ES-I3 (cell line): ENCODE results near the gene ADAMTS5.

Experiments used
- H3K36me3 ChIP-seq: 2 replicates; pipeline ENCODE4 v1.6.1; 2013; ENCODE audit warnings: mild to moderate bottlenecking, low read length, control low read depth, moderate library complexity; ENCODE audit not compliant: insufficient read depth
- H3K4me1 ChIP-seq: 2 replicates; pipeline ENCODE4 v1.6.1; 2013; ENCODE audit warnings: mild to moderate bottlenecking, control low read depth, low read length; ENCODE audit not compliant: insufficient read depth
- H3K9ac ChIP-seq: 2 replicates; pipeline ENCODE4 v1.6.1; 2013; ENCODE audit warnings: low read depth, mild to moderate bottlenecking, low read length, moderate library complexity
- H3K9me3 ChIP-seq: 2 replicates; pipeline ENCODE4 v1.6.1; 2013; ENCODE audit warnings: mild to moderate bottlenecking, low read length, moderate library complexity; ENCODE audit not compliant: control insufficient read depth, insufficient read depth

ADAMTS5 gene

DNA sequence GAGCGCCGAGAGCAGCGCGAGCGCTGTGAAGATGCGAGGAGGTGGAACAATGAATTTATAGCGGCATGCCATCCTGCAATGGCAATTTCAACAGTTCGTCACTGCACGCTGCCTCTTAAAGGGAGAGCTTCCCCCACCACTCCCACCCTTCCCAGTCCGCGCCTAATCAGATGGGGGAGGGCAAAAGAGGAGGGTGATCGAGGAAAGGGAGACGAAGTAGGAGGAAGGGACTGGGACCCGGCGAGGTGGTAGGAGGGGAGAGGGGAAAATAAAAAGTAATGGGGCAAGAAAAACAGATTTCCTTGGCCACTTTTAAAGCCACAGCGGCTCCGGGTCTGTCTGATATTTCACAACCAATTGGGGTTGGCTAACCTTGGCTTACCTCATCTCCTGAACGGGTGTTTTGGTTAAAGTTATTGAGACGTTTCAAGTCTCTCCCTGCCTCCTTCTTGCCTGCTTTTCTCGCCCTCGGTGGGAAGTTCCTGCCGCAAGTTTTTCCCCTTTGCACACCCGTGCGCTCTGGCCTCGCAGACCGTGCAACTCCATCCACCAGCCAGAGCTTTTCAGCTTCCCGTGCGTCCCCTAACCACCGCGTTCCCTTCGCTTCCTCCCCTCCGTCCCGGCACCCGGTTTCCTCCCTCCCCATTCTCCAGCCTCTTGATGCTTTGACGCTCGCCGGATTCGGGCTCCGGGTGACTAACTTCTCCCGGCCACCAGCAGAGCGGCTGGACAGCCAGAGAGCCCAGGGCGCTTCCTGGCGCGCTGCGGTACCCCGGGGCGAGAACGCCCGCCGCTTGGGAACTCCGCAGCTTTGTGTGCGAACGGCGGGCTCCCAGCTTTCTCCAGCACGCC, at the start of gene ADAMTS5:
ADAMTS5 (minus strand) TSS at position 27 of the 852 bp plus-strand sequence. CDS start 697 bp downstream, outside the sequence.
- Histone ChIP-seq H3K36me3 (no peaks in the 10 kb centered on the region), H3K9ac (peak within 1 kb of the TSS; percentile 92), H3K4me1 (no peaks in the 10 kb centered on the region), H3K9me3 (no peaks in the 10 kb centered on the region)

GRCh38 chr21:27001526-27001925, 34.6 kb upstream of the ADAMTS5 start:
- no peaks in the 10 kb centered on the region for H3K4me1 ChIP-seq
- H3K9ac ChIP-seq, result no peak overlapping the region
- no peaks in the 10 kb centered on the region for H3K36me3 ChIP-seq
- no peaks in the 10 kb centered on the region; the same call in 1 of the 2 replicates for H3K9me3 ChIP-seq

GRCh38 chr21:26983576-26983975, 16.7 kb upstream of the ADAMTS5 start:
- H3K36me3 ChIP-seq, result no peaks in the 10 kb centered on the region
- H3K4me1 ChIP-seq, result no peaks in the 10 kb centered on the region
- H3K9me3 ChIP-seq, result no peaks in the 10 kb centered on the region; the same call in 1 of the 2 replicates
- H3K9ac ChIP-seq, result no peak overlapping the region

- Histone ChIP-seq H3K9ac (no peak overlapping the region), H3K36me3 (no peaks in the 10 kb centered on the region), H3K4me1 (no peaks in the 10 kb centered on the region), H3K9me3 (no peaks in the 10 kb centered on the region)
Observed at GRCh38 chr21:26982767-26983166, 15.9 kb upstream of the ADAMTS5 start.

DNA sequence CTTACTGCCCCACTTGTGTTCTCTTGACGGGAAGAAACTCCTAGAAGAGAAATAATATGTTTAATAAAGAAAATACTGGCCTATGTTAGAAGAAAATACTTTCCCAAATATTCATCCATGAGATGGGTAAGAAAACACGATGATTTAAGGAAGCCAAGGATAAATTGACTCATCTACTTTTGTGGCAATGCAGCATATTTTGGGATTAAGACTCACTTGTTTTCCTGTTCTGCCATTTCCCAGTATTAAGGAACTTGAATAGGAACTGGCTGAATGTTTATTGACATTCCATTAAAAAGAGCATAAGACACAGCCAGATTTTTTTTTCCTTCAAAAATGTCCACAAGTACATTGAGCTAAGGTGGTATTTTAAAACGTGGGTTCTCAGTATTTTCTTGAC, 10.9 kb upstream of the ADAMTS5 start:
- H3K36me3 ChIP-seq, result no peaks in the 10 kb centered on the region
- H3K9me3 ChIP-seq, result no peaks in the 10 kb centered on the region
- H3K9ac ChIP-seq, result no peak overlapping the region
- no peaks in the 10 kb centered on the region for H3K4me1 ChIP-seq

DNA sequence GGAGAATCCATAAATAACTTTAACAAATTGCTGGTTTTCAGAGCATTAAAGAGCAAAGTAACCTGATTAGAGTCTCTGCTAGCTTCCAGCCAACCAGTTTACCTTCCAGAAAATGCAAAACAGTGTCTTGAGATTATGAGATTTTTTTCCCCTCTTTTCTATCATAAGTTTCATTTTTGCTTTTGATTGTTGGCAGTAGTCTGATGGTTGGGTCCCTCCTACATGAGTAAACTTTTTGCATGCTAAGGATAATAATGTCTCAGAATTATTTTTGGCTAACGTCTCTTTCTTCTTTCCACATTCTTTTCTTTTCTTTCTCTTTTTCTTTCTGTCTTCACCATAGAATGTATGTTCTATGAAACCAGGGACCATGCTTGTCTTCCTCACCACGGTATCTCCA, 6.3 kb upstream of the ADAMTS5 start:
- no peaks in the 10 kb centered on the region for H3K36me3 ChIP-seq

DNA sequence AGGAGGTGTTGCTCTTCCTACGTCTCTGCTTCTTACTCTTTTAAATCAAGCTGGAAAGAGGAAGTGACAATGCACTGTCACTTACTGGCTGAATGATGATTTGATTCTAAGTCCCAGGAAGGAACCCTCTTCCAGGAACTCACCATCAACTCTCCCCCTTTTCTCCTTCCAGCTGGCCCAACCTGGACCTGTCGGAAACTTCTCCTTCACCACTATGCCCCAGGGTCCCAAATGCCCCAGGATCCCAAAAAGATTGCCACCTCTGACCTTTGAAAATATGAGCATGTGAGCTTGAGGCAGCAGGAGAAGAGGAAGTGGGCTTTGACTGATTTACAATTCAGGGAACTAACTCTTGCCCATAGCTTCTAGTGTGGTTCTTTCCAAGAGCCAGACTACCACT, 5.3 kb upstream of the ADAMTS5 start:
- Histone ChIP-seq H3K9ac (no peak overlapping the region), H3K36me3 (no peaks in the 10 kb centered on the region), H3K9me3 (no peaks in the 10 kb centered on the region), H3K4me1 (no peaks in the 10 kb centered on the region)

More for the DNA sequence above, 6.3 kb upstream of the ADAMTS5 start:
- H3K9me3 ChIP-seq, result no peaks in the 10 kb centered on the region
- H3K9ac ChIP-seq, result no peak overlapping the region
- no peaks in the 10 kb centered on the region for H3K4me1 ChIP-seq

- Histone ChIP-seq H3K9me3 (no peaks in the 10 kb centered on the region), H3K36me3 (no peaks in the 10 kb centered on the region), H3K9ac (no peak overlapping the region), H3K4me1 (no peaks in the 10 kb centered on the region)
Observed at GRCh38 chr21:26969971-26970725, 3.3 kb upstream of the ADAMTS5 start.

DNA sequence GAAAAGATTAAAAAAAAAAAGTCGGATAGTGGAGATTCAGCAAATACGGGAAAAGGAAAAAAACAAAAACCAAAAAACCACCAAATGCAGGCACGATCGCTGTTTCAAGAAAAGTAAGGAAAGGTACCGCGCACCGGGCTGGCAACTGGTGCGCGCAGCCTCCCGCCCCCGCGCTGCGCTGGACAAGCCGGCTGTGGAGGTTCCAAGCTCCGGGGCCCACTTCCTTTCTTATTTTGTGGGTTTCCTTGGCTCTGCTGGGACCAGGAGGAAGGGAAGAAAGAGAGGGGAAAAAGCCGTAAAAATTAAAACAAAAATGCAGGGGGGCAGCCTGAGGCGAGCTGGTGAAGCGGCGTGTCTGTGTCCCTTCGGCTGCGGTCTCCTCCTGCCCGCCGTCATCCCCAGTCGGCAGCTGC, 233 bp downstream of the ADAMTS5 start:
- Histone ChIP-seq H3K4me1 (no peaks in the 10 kb centered on the region), H3K9me3 (no peaks in the 10 kb centered on the region), H3K36me3 (no peaks in the 10 kb centered on the region), H3K9ac (peak overlapping the region; percentile 92)

DNA sequence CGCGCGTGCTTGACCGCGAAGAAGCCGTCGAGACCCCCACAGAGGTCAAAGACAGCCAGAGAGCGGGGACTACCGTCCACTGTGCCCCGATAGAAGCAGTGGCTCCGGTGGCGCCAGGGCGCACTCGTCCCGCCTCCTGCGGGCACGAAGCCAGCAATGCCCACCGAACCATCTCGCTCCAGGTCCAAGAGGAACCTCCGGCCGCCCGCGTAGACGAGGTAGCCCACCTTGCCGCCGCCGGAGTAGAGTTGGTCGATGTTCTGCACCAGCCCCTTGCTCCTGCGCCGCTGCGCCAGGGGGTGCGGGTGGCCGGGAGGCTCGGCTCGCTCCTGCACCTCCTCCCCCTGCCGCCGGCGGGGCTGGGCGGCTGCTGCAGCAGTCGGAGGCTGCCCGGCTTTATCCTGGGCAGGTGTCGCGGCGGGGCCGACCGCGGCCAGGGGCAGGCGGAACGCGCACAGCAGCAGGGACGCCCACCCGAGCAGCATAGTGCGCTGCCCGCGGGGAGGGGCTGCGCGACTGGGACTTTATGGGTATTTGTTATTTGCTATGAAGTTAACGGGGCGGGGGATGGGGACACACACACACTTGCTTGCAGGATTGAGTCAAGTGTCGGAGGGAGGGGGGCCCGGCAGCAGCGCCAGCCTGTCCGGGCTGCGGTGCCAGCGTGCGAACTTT, 844 bp downstream of the ADAMTS5 start:
- H3K36me3 ChIP-seq, result no peaks in the 10 kb centered on the region
- peak overlapping the region; percentile 92 for H3K9ac ChIP-seq
- no peaks in the 10 kb centered on the region for H3K4me1 ChIP-seq
- no peaks in the 10 kb centered on the region for H3K9me3 ChIP-seq

DNA sequence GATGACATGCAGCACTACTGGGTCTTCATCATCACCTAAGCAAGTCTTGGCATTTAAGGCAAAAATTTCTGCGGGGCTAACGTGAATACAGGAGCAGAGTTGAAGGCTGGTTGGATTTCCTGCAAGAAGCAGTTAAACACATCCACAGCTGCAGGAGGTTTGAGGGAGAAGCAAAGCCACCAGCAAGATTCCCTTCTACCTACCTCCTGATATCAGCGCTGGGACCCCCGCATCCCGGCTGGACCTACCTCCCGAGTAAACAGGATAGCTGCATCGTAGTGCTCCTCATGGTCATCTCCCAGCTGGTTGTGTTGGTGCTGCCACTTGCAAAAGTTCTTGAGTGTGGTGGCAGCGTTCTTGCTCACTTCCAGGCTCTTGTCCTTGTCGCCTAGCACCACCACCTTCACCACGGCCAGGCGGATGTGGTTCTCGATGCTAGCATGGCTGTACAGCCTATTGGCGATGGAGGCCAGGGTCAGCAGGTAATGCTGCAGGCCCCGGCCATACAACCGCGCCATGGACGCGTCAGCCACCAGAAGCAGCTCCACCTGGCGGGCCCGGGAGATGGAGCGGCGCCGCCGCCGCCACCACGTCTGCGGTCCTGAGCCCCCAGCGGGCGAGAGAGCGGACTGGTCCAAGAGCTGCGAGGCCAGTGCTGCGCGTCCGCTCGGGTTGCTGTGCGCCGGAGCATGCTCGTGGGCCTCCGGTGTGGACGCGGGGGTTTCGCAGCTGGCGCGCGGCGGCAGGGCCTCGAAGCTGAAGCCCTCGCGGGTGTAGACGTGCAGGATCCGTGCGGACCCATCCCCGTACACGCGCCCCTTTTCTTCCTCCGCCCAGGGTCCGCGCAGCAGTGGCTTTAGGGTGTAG, 1.6 kb downstream of the ADAMTS5 start:
- H3K9me3 ChIP-seq, result no peaks in the 10 kb centered on the region
- H3K4me1 ChIP-seq, result no peaks in the 10 kb centered on the region
- no peaks in the 10 kb centered on the region for H3K36me3 ChIP-seq
- peak overlapping the region; percentile 92 for H3K9ac ChIP-seq

- Histone ChIP-seq H3K4me1 (no peaks in the 10 kb centered on the region), H3K9ac (peak overlapping the region; percentile 92), H3K36me3 (no peaks in the 10 kb centered on the region; the same call in 1 of the 2 replicates), H3K9me3 (no peaks in the 10 kb centered on the region)
Observed at GRCh38 chr21:26964170-26964778, 2.6 kb downstream of the ADAMTS5 start.

DNA sequence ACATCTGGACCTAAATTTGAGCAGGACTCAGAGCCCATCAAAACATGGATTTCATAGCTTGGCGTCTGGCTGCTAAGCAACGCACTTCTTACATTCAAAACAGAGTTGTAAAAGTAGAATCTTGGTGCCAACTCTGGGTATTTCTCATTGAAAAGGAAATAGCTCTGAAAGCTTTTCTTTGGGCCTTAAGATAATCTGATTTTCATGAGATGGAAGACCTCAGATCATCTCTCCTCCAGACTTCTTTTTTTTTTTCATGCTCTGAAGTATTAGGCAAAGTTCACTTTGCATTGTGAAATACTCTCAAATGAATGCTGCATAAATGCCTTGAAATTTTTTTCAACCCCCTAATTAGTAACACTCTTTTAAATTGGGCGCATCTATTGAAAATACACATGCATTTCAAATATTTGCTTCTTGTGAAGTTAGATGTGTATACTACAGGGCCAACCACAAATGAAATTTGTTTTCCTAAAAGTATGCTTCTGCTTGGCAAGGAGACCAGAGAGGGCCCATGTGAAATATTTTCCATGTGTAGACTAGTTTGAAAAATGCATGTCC, 4.2 kb downstream of the ADAMTS5 start:
- no peak overlapping the region for H3K9ac ChIP-seq
- no peaks in the 10 kb centered on the region for H3K9me3 ChIP-seq
- no peaks in the 10 kb centered on the region; the same call in 1 of the 2 replicates for H3K36me3 ChIP-seq

More for the DNA sequence above, 4.2 kb downstream of the ADAMTS5 start:
- no peaks in the 10 kb centered on the region for H3K4me1 ChIP-seq
